Fibroblast of villous mesenchyme (primary cell): ENCODE measurements around the gene MRPL53. TPM values are rescaled to one million over a fixed set of nuclear protein-coding genes. Genes with fewer than 3 reads are reported as not detected.

Experiments
- DNase-seq: peaks from one replicate; pipeline ENCODE4 v3.0.0-alpha.2; 2010; ENCODE audit warnings: low read depth
- H3K4me3 ChIP-seq: 2 replicates; pipeline ENCODE4 v1.5.1; 2011; ENCODE audit warnings: low read depth, mild to moderate bottlenecking, low read length
- total RNA-seq: library from RNA; depleted of rRNA; stranded (reverse); fragments of >200 nt; gene quantifications from 2 replicates; pipeline ENCODE4 v1.2.3, GENCODE V29; 2012
- TF ChIP-seq, protein P1 (sequence below): IDR thresholded peaks from 2 replicates; pipeline ENCODE4 v1.5.1; 2012; ENCODE audit warnings: low read depth, mild to moderate bottlenecking, low read length; ENCODE audit not compliant: insufficient read depth

Gene MRPL53
- total RNA-seq, 1 donor: 21.2 TPM

DNA sequence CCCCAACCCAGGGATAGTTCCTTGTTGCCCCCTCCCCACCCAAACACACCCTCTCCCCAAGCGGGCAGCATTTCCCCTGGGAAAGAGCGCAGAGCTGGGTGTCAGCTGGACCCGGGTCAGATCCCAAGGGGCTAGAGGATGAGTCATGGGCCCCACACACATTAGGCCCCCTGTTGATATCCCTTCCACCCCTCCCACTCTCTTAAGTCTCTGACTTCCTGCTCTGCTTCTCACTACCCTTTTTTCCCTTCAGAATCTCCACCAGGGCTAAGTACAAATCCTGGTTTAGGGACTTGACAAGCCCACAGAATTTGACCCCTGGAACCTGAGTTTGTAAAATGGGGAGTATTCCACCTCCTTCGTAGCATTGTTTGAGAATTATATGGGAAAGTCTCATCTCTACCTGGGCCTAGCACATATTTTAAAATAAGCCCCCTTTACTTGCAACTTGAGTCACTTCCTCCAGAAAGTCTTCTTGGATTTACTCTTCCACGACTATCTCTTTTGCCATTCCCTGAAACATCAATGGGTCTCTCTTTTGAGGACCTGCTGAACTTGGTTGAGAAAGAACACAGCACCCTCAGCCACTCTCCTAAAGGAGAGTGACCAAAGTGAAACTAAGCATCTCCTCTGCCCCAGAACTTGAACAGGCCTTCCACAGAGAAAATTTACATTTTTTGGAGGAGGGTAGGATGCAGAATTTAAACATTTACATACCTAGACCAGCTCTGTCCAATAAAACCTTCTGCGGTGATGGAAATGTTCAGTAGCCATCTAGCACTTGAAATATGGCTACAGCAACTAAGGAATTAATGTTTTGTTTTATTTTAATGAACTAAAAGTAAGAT, 35.4 kb downstream of the MRPL53 start:
- DNase-seq: peak; percentile 29
- TF ChIP-seq, protein P1, sequence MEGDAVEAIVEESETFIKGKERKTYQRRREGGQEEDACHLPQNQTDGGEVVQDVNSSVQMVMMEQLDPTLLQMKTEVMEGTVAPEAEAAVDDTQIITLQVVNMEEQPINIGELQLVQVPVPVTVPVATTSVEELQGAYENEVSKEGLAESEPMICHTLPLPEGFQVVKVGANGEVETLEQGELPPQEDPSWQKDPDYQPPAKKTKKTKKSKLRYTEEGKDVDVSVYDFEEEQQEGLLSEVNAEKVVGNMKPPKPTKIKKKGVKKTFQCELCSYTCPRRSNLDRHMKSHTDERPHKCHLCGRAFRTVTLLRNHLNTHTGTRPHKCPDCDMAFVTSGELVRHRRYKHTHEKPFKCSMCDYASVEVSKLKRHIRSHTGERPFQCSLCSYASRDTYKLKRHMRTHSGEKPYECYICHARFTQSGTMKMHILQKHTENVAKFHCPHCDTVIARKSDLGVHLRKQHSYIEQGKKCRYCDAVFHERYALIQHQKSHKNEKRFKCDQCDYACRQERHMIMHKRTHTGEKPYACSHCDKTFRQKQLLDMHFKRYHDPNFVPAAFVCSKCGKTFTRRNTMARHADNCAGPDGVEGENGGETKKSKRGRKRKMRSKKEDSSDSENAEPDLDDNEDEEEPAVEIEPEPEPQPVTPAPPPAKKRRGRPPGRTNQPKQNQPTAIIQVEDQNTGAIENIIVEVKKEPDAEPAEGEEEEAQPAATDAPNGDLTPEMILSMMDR: no peak
- H3K4me3 ChIP-seq: no peak overlapping the region

DNA sequence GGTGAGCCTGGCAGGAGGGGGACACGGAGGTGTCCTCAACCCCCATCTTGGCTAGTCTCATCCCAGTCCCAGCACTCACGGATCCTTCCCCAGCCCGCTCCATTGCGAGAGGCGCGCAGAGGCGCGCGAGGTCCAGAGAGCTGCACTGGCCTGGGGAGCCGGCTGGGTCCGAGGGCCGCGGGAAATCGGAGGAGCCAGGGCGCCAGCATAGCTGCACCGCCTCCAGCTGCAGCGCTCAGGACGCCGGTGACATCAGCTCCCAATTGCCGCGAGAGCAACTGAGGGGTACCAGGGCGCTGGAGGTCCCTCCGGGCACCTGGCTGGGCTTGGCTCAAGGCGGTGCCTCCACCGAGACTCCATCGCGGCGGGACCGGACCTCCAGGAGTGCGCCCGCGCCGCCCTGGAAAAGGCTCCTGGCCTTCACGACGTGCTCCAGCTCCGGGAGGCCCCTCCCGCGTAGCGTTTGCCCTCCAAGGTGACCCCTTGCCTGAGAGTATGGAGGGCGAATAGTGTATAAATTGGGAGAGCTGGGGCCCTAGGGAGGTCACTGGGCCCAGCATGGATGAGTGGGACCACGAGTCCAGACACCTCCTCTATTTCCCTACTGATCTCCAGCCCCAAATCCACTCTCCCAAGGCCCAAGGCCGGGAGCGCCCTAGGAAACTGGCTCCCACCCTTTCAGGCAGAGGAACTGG, 36.2 kb downstream of the MRPL53 start:
- no peak overlapping the region for H3K4me3 ChIP-seq
- TF ChIP-seq, protein P1: no peak
- no peak for DNase-seq

DNA sequence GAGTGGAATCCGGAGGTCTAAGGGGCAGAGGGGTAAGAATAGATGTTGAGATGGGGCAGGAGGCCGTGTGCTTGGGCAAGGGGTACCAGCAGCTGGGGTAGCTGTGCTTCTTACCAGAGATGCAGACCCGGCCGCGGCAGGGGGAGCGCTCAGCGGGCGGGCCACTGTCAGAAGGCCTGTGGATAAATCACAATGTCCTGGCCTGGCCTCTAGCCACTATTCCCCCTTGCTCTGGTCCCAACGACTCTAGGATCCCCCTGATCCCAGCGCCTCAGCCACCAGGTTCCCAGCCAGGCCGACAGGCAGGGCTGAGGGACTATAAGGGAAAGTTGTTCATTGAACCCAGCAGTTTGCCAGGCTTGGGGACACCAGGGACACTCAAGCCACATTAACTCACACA, 42.0 kb downstream of the MRPL53 start:
- TF ChIP-seq, protein P1: no peak
- DNase-seq: no peak
- H3K4me3 ChIP-seq: no peak overlapping the region

DNA sequence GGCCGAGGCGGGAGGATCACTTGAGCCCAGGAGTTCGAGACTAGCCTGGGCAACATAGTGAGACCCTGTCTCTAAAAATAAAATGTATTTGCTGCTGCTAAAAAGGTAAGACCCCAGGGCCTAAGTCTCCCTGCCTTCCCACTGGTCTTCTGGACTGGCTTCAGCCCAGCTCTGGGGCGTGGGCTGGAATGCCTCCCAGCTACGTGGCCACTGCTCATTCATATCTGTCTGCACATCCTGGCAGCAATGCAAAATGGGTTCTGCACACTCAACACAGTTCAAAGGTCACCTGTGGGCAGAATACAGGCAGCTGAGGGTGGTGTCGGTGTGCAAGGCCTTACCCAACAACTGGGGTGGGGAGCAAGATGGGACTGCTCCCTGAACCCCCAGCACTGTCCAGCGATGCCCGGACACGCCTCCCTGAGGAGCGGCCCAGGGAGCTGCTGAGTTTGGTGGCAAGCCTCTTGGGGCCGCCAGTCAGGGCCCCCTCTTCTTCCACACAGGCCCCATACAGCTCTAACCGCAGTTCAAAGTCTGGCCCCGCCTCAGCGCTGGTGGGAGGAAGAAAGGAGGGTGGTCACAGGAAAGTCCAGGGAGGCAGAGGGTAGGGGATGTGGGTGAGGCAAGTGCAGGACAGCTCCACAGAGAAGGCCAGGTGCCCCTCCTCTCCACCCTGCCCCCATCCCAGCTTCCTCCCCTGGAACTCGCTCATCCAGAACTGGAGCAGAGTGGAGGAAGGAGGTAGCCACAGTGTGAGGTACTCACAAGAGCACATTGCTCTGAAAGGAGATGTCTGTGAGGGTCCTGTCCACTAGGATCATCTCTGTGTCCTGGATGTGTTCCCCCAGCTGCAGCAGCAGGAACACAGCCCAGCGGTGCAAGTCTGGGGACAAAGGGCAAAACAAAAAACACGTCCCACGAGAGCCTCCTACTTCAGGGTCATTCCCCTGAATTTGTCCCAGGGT, 42.7 kb downstream of the MRPL53 start:
- no peak overlapping the region for H3K4me3 ChIP-seq
- DNase-seq: no peak
- TF ChIP-seq, protein P1: no peak

DNA sequence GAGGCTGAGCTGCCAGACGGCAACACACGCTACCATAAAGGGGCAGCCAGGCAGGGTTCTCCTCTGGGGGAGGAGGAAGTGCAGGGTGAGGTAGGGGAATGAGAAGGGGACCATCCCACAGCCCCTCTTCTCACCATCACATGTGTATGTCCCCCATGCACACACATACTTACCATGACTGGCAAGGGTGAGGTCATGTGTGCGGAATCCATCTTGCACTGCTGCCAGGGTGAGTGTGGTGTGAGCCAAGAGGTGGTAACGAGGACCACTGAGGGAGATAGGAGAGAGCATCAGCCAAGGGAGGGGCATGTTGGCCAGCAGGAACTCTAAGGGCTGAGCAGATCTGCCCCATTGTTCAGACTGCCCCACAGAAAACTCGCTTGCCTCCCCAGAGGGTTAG, 43.8 kb downstream of the MRPL53 start:
- no peak for DNase-seq
- H3K4me3 ChIP-seq: no peak overlapping the region
- TF ChIP-seq, protein P1: no peak

DNA sequence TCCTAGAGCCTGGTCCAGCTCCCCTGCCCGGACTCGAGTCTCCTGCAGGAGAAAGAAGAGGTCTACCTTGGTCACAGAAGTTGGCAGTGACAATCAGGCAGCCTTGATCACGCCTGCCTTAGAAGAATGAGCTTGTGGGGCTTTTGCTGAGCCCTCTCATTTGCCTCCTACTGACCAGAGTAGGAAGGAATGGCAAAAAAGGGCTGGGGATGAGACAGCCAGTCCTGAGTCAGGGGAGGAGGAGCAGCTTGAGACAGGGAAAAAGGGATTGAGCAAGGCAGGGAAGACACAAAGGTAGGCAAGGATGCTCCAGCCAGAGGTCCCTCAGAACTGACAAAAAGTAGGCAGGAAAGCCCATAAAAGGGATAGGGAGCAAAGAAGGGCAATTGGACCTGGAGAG, 44.9 kb downstream of the MRPL53 start:
- H3K4me3 ChIP-seq: no peak overlapping the region
- TF ChIP-seq, protein P1: no peak
- DNase-seq: no peak
